Measurements from ENCODE around the gene POPDC2.

Gene POPDC2

DNA sequence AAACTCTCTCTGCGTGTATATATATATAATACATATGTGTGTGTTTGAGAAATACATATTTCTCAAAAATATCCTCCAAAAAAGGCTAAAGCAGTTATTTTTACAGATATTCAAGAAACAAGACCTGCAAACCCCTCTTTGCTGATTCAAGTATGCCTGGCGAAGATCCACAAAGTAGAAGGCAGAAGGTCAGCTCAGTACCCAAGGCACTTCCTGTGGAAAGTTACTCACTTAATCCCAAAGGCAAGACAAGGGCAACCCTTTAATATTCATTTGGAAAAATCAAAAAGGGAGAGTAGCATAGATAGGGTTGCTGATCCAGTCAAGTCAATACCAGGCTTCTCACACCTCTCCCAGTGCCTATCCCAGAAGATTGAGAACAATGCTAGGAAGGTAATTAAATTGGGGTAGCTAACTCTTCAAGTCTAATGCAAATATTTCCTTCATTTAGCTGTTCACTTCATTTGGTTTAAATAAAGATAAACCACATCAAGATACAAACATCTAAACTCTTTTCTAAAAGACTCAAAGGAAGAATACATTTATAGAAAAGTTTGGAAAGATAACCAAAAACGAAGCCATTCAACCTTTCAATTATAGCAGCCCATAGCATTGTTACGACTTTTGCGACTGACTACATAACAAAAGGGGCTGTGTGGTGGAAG lies 9.6 kb upstream of the POPDC2 start:
- no peak for DNase-seq (ENCODE audit: low spot score)

DNA sequence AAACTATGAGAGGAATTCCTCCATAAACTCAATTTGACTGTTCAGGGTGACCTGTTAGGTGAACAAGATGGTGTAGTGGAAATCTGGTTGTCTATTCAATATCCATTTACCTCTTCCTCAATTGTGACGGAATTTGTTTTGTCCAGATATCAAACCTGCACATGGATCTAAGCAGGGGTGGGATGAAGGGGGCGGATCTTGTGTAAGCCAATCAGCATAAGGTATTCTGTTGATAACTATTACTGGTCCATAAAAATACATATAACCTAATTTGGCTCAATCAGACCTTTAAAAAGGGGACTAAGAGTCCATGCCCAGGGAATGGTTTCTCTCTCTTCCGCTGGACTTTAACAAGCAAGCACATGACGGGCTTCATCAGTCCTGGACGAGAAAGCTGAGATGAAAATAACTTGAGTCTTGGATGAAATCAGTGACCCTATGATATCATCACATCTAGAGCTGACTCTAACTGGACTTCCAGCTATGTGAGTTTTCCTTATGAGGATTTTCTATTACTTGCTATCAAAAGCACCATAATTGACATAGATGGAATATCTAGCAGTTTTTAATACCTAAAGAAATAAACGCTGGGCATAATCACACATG lies 5.7 kb upstream of the POPDC2 start:
- DNase-seq (ENCODE audit: low spot score) = no peak

DNA sequence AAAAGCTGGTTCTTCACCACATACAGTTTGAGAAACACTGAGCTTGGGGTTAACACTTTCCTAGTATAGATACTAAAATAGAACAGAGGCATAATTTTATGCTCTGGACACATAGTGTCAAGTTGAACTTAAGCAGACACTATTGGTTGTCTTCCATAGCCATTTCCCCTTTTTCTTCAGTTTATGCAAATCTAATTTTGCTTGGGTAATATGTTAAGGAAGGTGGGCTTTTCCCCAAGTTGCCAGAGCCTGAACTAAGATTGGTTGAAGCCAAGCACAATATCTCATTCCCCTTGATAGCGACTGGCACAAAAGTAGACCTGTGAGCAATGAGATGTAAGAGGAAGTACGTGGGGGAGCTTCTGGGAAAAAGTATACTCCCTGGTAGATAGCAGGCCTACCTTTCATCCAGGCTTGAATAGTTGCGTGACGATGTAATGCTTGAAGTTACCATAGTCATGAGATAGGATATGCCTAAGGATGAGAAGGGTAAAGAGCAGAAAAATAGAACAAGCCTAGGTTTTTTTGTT lies 4.5 kb upstream of the POPDC2 start:
- no peak for DNase-seq (ENCODE audit: low spot score)

DNA sequence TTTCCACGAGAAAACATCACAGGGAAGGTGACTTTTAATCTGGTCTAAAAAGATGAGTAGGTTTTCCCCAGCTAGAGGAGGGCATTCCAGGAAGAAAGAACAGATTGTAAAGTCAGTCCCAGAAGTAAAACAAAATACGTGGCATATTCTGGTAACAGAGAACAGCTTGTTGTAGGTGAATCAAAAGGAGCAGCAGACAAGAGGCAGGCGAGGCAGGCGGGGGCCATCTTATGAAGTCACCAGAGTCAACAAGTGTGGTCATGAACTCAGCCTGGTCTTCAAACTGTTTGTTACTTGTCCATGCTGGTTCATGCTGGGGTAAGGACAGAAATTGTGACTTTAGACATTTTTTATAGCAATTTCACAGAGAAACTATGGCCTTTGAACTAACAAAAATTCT lies 4.0 kb upstream of the POPDC2 start:
- no peak for DNase-seq (ENCODE audit: low spot score)

DNA sequence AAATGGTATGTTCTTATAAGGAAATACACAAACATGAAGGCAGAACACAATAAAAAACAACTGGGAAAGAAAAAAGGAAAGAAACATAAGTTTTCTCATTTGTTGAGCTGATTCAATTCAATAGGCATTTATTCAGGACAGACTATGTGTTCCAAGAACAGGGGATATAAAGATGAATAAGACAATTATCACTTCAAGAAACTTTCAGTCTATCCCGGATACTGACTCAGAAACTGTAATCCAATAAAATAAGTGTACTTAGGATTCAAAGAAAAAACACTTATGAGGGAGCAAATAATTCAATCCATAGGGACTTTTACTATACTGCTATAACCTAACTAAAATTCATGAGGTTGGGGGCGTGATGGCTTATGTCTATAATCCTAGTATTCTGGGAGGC lies 3.5 kb upstream of the POPDC2 start:
- no peak for DNase-seq (ENCODE audit: low spot score)

DNA sequence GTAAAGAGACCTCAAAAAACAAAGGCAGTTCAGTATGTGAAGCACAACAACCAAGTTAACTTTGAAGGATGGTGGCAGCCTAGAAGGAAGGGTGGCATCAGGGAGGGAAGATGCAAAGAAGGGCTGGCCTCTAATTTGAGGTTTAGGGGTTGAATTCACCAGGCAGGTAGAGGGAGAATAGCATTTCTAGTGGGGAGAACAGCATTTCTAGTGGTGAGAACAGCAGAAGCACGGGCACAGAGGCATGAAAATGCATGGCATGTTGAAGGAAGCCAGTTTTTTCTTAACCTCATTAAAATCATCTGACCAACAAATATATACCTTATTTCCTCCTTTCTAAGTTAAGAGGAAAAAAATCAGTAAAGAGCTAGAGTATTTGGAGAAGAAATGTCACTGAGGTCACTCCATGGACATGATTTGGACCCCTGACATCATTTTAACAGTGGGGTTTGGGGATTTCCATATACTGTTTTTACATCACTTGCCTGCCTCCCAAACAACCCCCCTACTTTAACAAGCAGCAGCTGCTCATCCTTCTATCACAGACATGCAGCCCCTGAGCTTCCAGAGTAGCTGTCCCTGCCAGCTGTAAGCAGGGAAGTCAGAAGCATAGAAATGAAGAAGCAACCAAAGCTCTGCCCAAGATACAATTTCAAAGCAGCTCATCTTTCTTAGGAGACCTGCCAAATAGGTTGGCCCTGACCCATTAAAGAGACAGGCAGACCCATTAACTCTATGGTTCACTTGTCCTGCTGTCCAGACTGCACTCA lies 2.4 kb upstream of the POPDC2 start:
- DNase-seq (ENCODE audit: low spot score) = no peak

DNA sequence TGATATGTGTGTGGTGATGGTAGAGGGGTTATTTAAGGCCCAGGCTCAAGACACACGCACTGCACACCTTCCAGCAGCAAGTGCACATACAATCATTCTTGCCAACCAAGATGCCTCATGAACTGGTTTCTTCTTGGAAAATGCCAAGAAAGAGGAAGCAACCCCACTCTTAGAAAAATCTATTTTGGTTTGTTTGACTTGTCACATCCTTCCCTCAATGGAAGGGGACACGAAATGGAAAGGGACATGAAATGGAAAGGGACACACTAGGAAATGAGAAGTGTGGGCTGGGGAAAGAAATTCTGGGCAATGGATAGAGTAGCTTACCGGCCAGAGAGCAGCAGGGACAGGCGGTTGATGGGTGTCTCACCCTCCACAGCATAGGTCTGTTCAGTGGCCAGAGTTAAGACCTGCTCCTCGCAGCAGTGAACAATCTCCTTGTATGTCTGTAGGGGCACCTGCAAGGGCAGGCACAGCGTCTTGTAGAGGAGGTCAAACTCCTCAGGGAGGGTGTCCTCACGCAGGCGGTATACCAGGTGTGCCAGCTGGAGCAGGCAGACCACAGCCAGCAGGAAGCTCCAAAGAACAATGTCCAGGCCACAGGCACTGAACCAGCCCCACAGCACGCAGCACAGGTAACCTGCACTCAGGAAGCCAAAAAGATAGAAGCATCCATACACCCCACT lies 640 bp downstream of the POPDC2 start:
- DNase-seq (ENCODE audit: low spot score) = no peak

DNA sequence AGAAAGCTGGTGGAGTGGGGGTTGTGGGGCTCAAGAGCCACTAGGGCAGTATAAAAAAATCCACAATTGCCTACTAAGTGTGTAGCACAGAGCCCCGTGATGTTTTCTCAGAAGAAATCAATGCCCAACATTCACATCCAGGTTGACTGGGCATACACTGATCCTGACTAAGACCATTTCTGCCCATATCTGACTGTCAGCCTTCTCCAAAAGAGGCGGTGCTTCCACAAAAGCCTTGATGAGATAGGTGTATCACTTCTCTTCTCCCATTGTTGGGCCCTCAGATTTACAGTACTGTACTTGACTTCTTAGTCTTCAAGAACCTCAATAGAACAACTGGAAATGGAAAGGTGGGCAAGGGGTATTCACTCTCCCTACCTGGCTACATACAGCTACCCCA lies 1.4 kb downstream of the POPDC2 start:
- DNase-seq (ENCODE audit: low spot score) = no peak

DNA sequence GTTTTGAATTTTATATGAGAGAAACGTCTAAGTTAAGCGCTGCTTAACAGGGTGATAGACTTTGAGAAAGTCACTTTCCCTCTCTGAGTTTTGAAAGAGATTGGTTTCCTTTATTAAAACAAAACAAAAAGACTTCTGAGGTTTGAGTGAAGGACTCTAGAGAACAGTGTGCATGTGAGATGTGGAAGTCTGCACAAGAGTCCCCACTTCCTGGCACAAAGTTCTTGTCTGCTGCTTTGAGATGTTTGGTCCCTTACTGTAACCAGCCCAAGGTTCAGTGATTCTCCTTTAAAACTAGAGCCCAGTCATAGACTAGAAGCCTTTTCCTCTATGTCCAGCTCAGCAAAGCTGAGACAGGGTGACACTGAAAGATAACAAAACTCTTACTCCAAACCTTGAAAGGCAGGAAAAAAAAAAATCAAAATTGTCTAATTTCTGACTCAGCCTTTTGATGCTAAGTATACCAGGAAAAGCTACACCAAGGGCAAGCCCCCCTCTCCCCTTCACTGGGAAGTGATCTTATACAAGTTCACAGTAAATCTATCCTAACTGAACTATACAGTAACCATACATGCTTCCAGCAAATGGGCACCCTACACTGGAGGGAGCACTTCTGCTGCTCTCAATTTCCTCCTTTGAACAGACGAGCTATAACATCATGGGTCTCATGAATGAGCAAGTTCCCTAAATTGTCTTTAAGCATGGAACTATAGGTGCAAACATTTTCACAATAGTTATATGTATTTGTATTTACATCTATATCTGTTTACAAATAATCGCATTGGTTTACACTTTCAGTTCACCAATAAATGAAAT lies 2.3 kb downstream of the POPDC2 start:
- DNase-seq (ENCODE audit: low spot score) = no peak

DNA sequence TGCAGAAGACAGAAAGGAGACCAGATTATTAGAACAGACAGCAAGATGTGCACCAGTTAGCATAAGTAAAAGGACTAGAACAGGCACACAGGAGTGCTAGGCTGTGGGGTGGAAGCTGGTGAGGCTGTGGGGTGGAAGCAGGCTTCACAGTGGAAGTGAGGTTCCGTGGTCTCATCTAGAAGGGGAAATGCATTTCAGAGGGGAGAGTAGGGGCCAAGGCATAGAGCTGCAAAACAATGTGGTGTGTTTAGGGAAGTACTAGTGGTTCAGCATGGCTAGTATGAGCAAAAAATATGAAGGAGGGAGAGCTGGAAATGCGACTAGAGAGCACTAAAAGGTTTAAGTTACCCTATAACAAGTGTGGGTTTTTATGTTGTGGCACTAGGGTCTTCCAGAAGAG lies 6.5 kb downstream of the POPDC2 start:
- DNase-seq (ENCODE audit: low spot score) = no peak

DNA sequence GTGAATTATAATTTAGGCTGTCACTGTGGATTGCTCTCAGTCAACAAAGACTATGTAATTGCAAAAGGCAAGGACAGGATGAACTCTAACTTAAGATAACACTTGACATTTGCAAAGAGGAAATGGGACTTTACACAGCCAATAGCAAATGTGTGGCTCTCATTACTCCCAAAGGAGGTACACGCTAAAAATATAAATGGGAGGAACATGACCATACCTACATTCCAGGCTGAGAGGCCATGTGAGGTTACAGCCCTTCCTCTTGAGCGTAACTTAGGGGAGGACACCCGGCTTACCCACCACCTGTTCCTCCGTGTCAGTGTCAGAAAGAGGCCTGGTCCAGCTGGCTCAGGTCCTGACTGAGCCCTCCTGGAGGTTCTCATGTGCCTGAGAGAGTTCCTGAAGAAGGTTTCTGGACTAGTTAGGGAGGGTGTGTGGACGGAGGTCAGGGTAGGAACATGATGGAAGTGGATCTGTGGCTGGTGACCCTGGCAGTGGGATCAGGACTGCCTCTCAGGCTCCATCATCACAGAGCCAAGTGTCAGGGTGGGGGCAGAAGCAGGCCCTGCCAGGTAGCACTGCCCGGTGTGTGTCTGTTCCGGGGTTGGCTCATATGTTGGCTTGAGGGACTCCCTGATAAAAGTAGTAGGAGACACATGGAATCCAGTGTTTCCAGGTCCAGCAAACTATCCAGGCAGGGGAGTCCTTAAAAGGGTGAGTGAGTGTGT lies 7.9 kb downstream of the POPDC2 start:
- no peak for DNase-seq (ENCODE audit: low spot score)

DNA sequence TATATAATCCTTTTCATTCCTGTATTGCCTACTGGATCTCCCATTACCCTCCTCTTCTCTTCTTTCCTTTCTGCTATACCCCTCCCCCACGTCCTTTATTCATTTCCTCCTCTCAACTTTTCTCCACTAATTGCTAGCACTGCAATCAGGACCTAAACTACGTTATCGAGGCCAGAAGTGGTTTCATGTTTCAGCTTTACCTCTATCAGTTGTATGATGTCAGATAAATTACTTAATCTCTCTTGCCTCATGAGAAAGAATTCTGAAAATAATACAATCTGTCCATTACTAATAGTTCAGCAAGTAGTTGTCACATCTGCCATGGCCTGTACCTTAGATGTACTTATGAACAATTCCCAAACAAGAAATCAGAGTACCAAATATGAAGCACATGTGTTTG lies 10.6 kb downstream of the POPDC2 start:
- DNase-seq (ENCODE audit: low spot score) = no peak

DNA sequence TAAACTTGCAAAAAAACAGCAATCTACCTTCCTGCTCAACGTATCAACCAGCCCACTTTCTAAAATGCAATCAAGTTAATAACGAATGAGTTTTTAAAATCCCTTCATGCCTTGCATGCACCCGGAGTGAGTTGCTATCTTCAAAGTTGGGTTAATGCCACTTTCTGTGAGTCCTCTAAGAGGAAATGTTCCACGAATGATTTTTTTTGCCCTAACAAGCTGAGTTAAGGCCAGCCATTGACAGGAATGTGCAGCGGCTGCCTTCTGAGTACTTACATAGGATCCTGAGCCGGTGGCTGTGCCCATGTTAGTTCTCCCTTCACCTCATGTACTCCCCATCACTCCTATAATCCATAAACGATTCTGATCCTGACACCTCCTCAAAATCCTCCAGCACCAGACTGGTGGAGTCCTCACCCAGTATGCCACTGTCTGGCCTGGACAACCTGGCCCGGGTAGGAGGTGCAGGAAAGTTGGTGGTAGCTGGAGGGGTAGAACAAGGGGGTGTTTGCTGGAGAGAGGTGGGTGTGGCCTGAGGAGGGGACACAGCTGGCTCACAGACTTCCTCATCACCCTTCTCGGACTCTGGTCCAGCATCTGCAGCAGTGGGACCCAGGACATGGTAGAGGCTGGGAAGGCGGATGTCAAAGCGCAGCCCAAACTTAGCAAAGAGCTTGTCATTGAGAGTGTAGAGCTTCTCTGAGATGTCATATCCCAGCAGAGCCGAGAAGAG lies 12.4 kb downstream of the POPDC2 start:
- no peak for DNase-seq (ENCODE audit: low spot score)

DNA sequence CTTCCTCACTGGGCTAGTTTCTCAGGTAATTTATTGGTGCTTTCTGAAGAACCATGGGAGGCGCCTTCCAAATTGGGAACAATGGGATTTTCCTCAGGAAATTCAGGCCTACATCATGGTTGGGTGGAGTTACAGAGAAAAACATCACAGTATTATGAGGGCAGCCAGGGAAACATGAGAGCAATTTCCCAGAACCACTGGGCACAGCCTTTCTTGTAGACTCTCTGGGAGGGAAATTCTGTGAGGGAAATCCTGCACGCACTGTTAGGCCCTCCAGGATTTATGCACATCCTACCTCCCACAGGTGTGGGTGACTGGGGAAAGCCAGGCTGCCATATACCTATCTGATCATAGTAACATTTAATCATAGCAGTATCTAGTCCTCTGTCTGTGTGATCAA lies 13.2 kb downstream of the POPDC2 start:
- no peak for DNase-seq (ENCODE audit: low spot score)

DNA sequence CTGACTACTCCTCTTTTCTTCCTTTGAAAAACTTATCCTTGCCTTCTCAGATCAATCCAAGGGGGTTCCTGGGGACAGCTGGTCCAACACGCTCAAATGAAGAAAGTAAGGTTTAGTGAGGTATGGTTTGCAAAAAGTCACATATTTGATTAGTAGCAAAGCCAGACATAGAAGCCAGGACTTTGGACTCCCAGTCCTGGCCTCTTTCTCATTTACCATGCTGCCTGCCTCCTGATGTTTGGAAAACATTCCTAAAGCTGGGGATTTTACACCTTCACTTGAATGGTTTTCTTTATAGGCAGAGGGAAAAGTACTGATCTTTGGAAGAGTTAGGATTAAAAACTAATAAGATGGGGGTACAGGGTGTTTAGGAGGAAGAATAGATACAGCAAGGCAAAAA lies 14.6 kb downstream of the POPDC2 start:
- DNase-seq (ENCODE audit: low spot score) = no peak

DNA sequence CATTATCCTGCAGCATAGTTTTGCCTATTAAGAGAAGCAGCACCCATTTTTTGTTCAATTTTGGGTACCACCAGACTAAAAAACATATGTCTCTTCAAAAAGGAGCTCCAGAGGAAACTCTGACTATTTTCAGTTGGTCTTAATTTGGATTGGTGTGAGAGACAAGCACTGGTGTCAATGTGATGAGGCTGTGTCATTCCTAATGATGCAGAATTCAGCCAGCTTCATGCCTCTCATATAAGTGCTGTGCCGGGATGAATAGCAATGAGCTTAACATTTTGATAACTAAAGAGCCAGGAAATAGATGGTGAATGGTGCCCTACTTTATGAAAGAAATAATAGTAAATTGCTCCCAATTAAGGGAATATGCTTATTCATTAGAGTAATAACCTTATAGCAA lies 15.9 kb downstream of the POPDC2 start:
- DNase-seq (ENCODE audit: low spot score) = no peak

DNA sequence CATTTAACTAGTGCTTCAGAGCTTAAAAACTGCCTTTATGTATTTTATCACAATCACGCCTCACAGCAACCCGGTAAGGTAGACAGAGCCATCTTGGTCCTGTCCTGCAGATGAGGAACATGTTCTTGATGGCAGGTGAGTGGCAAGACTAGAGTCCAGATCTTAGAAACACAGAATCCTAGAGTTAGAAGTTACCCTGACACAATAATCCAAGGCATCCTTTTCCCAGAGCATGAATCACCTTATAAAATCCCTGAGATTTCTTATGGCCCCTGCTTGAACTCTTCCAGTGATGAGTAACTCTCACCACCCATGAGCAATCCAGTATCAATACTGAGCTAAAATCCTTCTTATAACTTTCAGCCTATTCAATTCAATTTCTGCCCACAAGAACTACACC lies 16.9 kb downstream of the POPDC2 start:
- no peak for DNase-seq (ENCODE audit: low spot score)

DNA sequence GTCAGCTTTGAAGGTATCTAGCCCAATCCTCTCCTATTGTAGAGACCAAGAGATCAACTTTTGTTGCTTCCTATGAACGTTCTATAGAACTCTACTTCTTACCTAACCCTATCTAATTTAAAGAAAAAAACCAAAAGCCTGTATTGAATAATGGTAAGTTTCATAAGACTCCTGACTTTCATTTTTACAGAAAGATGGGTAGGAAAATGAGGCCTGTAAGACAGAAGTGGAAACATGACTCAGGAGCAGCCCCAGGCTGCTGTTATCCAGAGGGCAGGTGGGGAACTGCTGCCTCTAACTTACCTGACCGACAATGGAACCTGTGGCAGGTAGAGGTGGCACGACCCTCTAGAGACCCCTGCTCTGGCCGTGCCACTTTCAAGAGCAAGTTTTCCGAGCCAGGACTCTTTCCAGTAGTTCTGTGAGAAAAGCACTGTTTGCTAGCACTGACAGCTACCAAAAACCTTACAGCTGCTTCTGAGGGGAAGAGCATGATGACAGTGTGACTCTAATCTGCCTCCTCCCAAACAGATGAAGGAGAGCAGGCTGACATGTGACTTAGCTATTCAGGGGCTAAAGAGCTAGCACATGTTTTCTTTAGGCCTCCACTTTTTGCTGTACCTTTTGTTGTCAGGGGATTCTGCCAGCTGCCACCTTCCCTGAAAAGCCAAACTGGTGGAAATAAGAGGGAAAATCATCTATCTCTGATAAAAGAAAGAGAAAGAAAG lies 17.5 kb downstream of the POPDC2 start:
- DNase-seq (ENCODE audit: low spot score) = no peak

DNA sequence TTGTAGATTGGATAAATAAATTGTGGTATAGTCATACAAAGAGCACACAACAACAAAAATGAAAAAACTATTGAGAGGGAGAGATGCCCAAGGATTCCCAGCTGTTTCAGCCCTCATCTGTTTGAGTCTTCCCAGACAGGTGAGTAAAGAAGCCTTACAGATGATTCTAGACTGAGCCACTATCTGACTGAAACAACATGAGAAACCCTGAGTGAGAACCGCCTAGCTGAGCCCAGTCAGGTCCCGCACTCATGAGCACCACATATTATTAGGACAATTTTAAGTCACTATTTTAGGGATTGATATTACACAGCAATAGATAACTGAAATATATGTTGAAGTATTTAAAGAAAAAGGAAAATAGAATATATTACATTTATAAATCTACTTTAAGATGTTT lies 19.0 kb downstream of the POPDC2 start:
- DNase-seq (ENCODE audit: low spot score) = no peak
